RWPE2 (cell line): Measurements from ENCODE around the gene GCDH.

Experiments used
- ATAC-seq: fragments of 200-7000 bp; cut with Tn5 transposase; 3 replicates; pipeline ENCODE4 v1.9.1; 2021; ENCODE audit warnings: low read depth
- DNase-seq: peaks from one replicate; pipeline ENCODE4 v3.0.0-alpha.2; 2020; ENCODE audit warnings: low spot score
- H3K27ac ChIP-seq: fragments of 450-650 bp; 2 replicates; pipeline ENCODE4 v1.5.1; 2017; ENCODE audit warnings: mild to moderate bottlenecking; ENCODE audit not compliant: poor library complexity, severe bottlenecking
- H3K27me3 ChIP-seq: fragments of 250-450 bp; sonication (Bioruptor Pico); 2 replicates; pipeline ENCODE4 v1.5.1; 2021; ENCODE audit warnings: mild to moderate bottlenecking, moderate library complexity; ENCODE audit not compliant: insufficient read depth, poor library complexity, severe bottlenecking
- H3K36me3 ChIP-seq: fragments of 250-450 bp; sonication (Bioruptor Pico); 2 replicates; pipeline ENCODE4 v1.5.1; 2020; ENCODE audit warnings: low read depth, mild to moderate bottlenecking, moderate library complexity
- H3K4me1 ChIP-seq: fragments of 250-450 bp; sonication (Bioruptor Pico); 2 replicates; pipeline ENCODE4 v1.5.1; 2021; ENCODE audit warnings: mild to moderate bottlenecking, moderate library complexity; ENCODE audit not compliant: insufficient read depth, poor library complexity, severe bottlenecking
- H3K4me3 ChIP-seq: fragments of 250-450 bp; sonication (Bioruptor Pico); 2 replicates; pipeline ENCODE4 v1.5.1; 2021; ENCODE audit warnings: mild to moderate bottlenecking, moderate library complexity; ENCODE audit not compliant: severe bottlenecking
- H3K9me3 ChIP-seq: fragments of 250-450 bp; sonication (Bioruptor Pico); 2 replicates; pipeline ENCODE4 v1.5.1; 2021; ENCODE audit warnings: mild to moderate bottlenecking, moderate library complexity; ENCODE audit not compliant: severe bottlenecking
- TF ChIP-seq, protein P1 (sequence below): fragments of 450-650 bp; IDR thresholded peaks from one replicate; pipeline ENCODE4 v1.5.1; 2017; ENCODE audit warnings: mild to moderate bottlenecking, moderate library complexity; ENCODE audit not compliant: poor library complexity, severe bottlenecking

GCDH gene

DNA sequence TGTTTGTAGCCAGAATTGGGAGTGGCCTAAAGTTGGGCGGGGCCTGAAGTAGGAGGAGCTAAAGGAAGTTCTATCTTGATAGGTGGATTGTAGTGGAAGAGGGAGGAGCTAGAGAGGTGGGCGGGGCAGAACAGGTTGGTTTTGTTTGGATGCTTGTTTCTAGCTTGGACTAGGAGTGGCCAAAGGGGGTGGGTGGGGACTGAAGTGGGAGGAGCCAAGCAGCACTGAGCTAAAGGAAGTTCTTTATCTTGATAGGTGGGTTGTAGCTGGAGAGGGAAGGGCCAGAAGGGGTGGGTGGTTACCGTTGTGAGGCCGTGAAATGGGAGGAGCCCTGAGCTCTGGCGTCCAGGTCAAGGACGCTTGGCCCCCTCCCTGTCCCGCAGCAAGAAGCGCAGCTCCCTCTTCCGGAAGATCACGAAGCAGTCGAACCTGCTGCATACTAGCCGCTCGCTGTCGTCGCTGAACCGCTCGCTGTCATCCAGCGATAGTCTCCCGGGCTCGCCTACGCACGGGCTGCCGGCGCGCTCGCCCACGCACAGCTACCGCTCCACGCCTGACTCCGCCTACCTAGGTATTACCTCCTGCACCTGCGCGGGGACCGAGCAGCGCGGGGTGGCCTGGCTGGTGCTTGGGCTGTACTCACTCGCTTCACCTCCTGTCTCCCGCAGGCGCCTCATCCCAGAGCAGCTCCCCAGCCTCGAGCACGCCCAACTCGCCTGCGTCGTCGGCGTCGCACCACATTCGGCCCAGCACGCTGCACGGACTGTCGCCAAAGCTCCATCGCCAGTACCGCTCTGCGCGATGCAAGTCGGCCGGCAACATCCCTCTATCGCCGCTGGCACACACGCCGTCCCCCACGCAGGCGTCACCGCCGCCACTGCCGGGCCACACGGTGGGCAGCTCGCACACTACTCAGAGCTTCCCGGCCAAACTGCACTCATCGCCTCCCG lies 17.7 kb upstream of the GCDH start:
- no peak for DNase-seq
- Histone ChIP-seq H3K27me3 (no peaks in the 10 kb centered on the region), H3K27ac (no peak overlapping the region), H3K4me1 (no peaks in the 10 kb centered on the region), H3K4me3 (peak overlapping the region; percentile 24), H3K9me3 (no peaks in the 10 kb centered on the region), H3K36me3 (peaks cover 5% of the 10 kb centered on the region)
- TF ChIP-seq, protein P1, sequence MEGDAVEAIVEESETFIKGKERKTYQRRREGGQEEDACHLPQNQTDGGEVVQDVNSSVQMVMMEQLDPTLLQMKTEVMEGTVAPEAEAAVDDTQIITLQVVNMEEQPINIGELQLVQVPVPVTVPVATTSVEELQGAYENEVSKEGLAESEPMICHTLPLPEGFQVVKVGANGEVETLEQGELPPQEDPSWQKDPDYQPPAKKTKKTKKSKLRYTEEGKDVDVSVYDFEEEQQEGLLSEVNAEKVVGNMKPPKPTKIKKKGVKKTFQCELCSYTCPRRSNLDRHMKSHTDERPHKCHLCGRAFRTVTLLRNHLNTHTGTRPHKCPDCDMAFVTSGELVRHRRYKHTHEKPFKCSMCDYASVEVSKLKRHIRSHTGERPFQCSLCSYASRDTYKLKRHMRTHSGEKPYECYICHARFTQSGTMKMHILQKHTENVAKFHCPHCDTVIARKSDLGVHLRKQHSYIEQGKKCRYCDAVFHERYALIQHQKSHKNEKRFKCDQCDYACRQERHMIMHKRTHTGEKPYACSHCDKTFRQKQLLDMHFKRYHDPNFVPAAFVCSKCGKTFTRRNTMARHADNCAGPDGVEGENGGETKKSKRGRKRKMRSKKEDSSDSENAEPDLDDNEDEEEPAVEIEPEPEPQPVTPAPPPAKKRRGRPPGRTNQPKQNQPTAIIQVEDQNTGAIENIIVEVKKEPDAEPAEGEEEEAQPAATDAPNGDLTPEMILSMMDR, result peak; percentile 34
- peak; percentile 83 for ATAC-seq

DNA sequence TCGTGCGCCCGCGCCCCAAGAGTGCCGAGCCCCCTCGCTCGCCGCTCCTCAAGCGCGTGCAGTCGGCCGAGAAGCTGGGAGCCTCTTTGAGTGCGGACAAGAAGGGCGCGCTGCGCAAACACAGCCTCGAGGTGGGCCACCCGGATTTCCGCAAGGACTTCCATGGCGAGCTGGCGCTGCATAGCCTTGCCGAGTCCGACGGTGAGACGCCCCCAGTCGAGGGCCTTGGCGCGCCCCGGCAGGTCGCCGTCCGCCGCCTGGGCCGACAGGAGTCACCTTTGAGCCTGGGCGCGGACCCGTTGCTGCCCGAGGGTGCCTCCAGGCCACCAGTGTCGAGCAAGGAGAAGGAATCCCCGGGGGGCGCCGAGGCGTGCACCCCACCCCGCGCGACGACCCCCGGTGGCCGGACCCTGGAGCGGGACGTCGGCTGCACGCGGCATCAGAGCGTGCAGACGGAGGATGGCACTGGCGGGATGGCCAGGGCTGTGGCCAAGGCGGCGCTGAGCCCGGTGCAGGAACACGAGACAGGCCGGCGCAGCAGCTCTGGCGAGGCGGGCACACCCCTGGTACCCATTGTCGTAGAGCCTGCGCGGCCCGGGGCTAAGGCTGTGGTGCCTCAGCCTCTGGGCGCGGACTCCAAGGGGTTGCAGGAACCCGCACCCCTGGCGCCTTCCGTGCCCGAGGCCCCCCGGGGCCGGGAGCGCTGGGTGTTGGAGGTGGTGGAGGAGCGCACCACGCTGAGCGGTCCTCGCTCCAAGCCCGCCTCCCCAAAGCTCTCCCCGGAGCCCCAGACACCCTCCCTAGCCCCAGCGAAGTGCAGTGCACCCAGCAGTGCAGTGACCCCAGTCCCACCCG lies 16.8 kb upstream of the GCDH start:
- Histone ChIP-seq H3K27ac (no peak overlapping the region), H3K4me1 (no peaks in the 10 kb centered on the region), H3K9me3 (no peaks in the 10 kb centered on the region), H3K4me3 (peak overlapping the region; percentile 24), H3K27me3 (no peaks in the 10 kb centered on the region), H3K36me3 (peaks cover 10% of the 10 kb centered on the region)
- TF ChIP-seq, protein P1, result no peak
- ATAC-seq (no peak), DNase-seq (no peak)

GRCh38 chr19:12875086-12875485 lies 15.9 kb upstream of the GCDH start:
- ATAC-seq (no peak), DNase-seq (no peak)
- no peaks in the 10 kb centered on the region for H3K27me3 ChIP-seq
- H3K4me3 ChIP-seq, result no peak overlapping the region
- no peak overlapping the region for H3K27ac ChIP-seq
- no peaks in the 10 kb centered on the region for H3K4me1 ChIP-seq
- H3K36me3 ChIP-seq, result peaks cover 10% of the 10 kb centered on the region
- TF ChIP-seq, protein P1, result no peak
- H3K9me3 ChIP-seq, result no peaks in the 10 kb centered on the region

- Histone ChIP-seq H3K27ac (peak overlapping the region; percentile 24), H3K4me3 (peak overlapping the region; percentile 60), H3K27me3 (no peaks in the 10 kb centered on the region), H3K36me3 (peaks cover 10% of the 10 kb centered on the region), H3K4me1 (no peaks in the 10 kb centered on the region), H3K9me3 (peaks cover 11% of the 10 kb centered on the region)
- TF ChIP-seq, protein P1, result no peak
- DNase-seq (no peak), ATAC-seq (peak; percentile 42)
Observed at GRCh38 chr19:12880551-12881171, 10.3 kb upstream of the GCDH start.
